MCF 10A (cell line): ENCODE measurements around the gene ZSCAN5A. TPM values are rescaled to one million over a fixed set of nuclear protein-coding genes. Genes with fewer than 3 reads are reported as not detected.
"Not testable (repeated sequence)": the region's sequence is repeated elsewhere in the genome, so short reads cannot be mapped to it uniquely, and the experiment has no call there.

Experiments used
- BruUV-seq: library from RNA; stranded (reverse); fragments of 400-500 nt; replicated peaks from 2 replicates; lab custom pipeline; 2021; lab: Mats Ljungman, UMichigan
- CTCF ChIA-PET: fragments of 300-600 bp; sonication (Branson Sonifier 250); formaldehyde crosslinking; extraction: SDS; loops from one replicate; lab custom pipeline; 2021; ENCODE audit warnings: antibody characterized with exemption, inconsistent platforms; lab: Yijun Ruan, JAX
- POLR2A ChIA-PET: fragments of 300-600, 350-650 bp; sonication (Branson Sonifier 250); formaldehyde crosslinking; extraction: SDS; loops from one replicate; lab custom pipeline; 2020; ENCODE audit warnings: antibody characterized with exemption, inconsistent platforms; lab: Yijun Ruan, JAX
- DNase-seq: peaks from one replicate; pipeline ENCODE4 v3.0.0-alpha.2; 2018; ENCODE audit not compliant: unreplicated experiment
- H3K27ac Mint-ChIP-seq: one replicate; pipeline ENCODE4 v1.8.0; 2022; ENCODE audit warnings: mild to moderate bottlenecking, low read depth, mixed read lengths; ENCODE audit not compliant: unreplicated experiment
- H3K27me3 Mint-ChIP-seq: one replicate; pipeline ENCODE4 v1.8.0; 2022; ENCODE audit warnings: mixed read lengths; ENCODE audit not compliant: insufficient read depth, unreplicated experiment
- H3K36me3 Mint-ChIP-seq: one replicate; pipeline ENCODE4 v1.8.0; 2022; ENCODE audit warnings: mild to moderate bottlenecking, moderate library complexity, mixed read lengths; ENCODE audit not compliant: insufficient read depth, unreplicated experiment
- H3K4me1 Mint-ChIP-seq: one replicate; pipeline ENCODE4 v1.8.0; 2022; ENCODE audit warnings: mixed read lengths; ENCODE audit not compliant: insufficient read depth, unreplicated experiment
- H3K4me3 Mint-ChIP-seq: one replicate; pipeline ENCODE4 v1.8.0; 2022; ENCODE audit warnings: mild to moderate bottlenecking, moderate library complexity, mixed read lengths; ENCODE audit not compliant: unreplicated experiment
- H3K9me3 Mint-ChIP-seq: one replicate; pipeline ENCODE4 v1.8.0; 2022; ENCODE audit warnings: mixed read lengths; ENCODE audit not compliant: unreplicated experiment
- CTCF ChIP-seq: fragments of 200-600 bp; IDR thresholded peaks from one replicate; pipeline ENCODE4 v1.8.0; 2022; ENCODE audit warnings: antibody characterized with exemption, mild to moderate bottlenecking; ENCODE audit not compliant: unreplicated experiment
- intact Hi-C: fragments of 100-400 bp; cut with micrococcal nuclease; formaldehyde crosslinking; loops from 2 replicates; pipeline ENCODE4 v1.14.1; 2022
- total RNA-seq: library from RNA; stranded (reverse); gene quantifications from 2 replicates; pipeline ENCODE4 v1.2.3, GENCODE V29; 2022

Gene ZSCAN5A
- total RNA-seq, 1 experiment from 2014 or later, result 8.1 TPM

- intact Hi-C loops, result no loop called here
- Mint-ChIP-seq H3K27me3 (no peaks in the 10 kb centered on the region), H3K36me3 (no peaks in the 10 kb centered on the region), H3K4me1 (peaks cover 8% of the 10 kb centered on the region), H3K27ac (no peak overlapping the region), H3K9me3 (no peaks in the 10 kb centered on the region), H3K4me3 (no peak overlapping the region)
- DNase-seq, result no peak
- ChIA-PET CTCF (interaction anchor here (1.3 to 5.1 kb wide), 2 partner anchors 17 to 41 kb away, joined by 3 to 36 read pairs; no protein-coding TSS in a partner anchor), POLR2A (interaction anchor here (0.5 kb wide), 1 partner anchor 9 kb away, joined by 3 read pairs; no protein-coding TSS in a partner anchor)
- TF ChIP-seq CTCF, result no peak
- no TSS peak for BruUV-seq
Measured at GRCh38 chr19:56269348-56269747, 45.3 kb downstream of the ZSCAN5A start.

GRCh38 chr19:56266051-56266450 lies 48.6 kb downstream of the ZSCAN5A start:
- no peak for DNase-seq
- Mint-ChIP-seq H3K27ac (no peak overlapping the region), H3K9me3 (no peaks in the 10 kb centered on the region), H3K4me1 (no peaks in the 10 kb centered on the region), H3K36me3 (no peaks in the 10 kb centered on the region), H3K4me3 (no peak overlapping the region), H3K27me3 (no peaks in the 10 kb centered on the region)
- ChIA-PET CTCF (interaction anchor here (0.7 to 3.9 kb wide), 4 partner anchors 13 to 339 kb away, joined by 5 to 46 read pairs (median 8); no protein-coding TSS in a partner anchor), POLR2A (no interaction called here)
- intact Hi-C loops, result no loop called here
- BruUV-seq, result no TSS peak
- no peak for TF ChIP-seq CTCF

GRCh38 chr19:56263319-56263718 lies 51.3 kb downstream of the ZSCAN5A start:
- ChIA-PET POLR2A (no interaction called here), CTCF (interaction anchor here (0.8 to 3.9 kb wide), 2 partner anchors 10 to 70 kb away, joined by 3 to 46 read pairs; no protein-coding TSS in a partner anchor)
- BruUV-seq, result no TSS peak
- no peak for DNase-seq
- Mint-ChIP-seq H3K36me3 (no peaks in the 10 kb centered on the region), H3K27ac (no peak overlapping the region), H3K27me3 (no peaks in the 10 kb centered on the region), H3K9me3 (no peaks in the 10 kb centered on the region), H3K4me1 (no peaks in the 10 kb centered on the region), H3K4me3 (no peak overlapping the region)
- no peak for TF ChIP-seq CTCF
- intact Hi-C loops, result no loop called here

- H3K9me3 Mint-ChIP-seq, H3K36me3 Mint-ChIP-seq: not testable (repeated sequence)
- POLR2A ChIA-PET, result interaction anchor here (0.6 to 0.7 kb wide), 2 partner anchors 33 to 266 kb away, joined by 3 to 4 read pairs; no protein-coding TSS in a partner anchor
Measured at GRCh38 chr19:56261932-56262331, 52.7 kb downstream of the ZSCAN5A start.

More at GRCh38 chr19:56261932-56262331, 52.7 kb downstream of the ZSCAN5A start:
- H3K27me3 Mint-ChIP-seq, H3K27ac Mint-ChIP-seq, BruUV-seq, DNase-seq, H3K4me3 Mint-ChIP-seq, intact Hi-C loops, H3K4me1 Mint-ChIP-seq: not testable (repeated sequence)
- CTCF ChIA-PET, result interaction anchor here (1.0 to 2.1 kb wide), 3 partner anchors 8 to 87 kb away, joined by 3 to 8 read pairs (median 4); no protein-coding TSS in a partner anchor
